IPS-18a (cell line): Measurements from ENCODE around the gene LAMA4.

Experiments
- H3K27ac ChIP-seq: one replicate; pipeline ENCODE4 v1.5.1; 2013; ENCODE audit warnings: low read length
- H3K27me3 ChIP-seq: one replicate; pipeline ENCODE4 v1.6.1; 2013; ENCODE audit warnings: mild to moderate bottlenecking, low read length; ENCODE audit not compliant: control insufficient read depth, insufficient read depth
- H3K36me3 ChIP-seq: one replicate; pipeline ENCODE4 v1.6.1; 2013; ENCODE audit warnings: low read depth, low read length; ENCODE audit not compliant: control insufficient read depth
- H3K4me1 ChIP-seq: one replicate; pipeline ENCODE4 v1.6.1; 2013; ENCODE audit warnings: low read depth, low read length; ENCODE audit not compliant: control insufficient read depth
- H3K4me3 ChIP-seq: one replicate; pipeline ENCODE4 v1.5.1; 2013; ENCODE audit warnings: low read length
- H3K9ac ChIP-seq: one replicate; pipeline ENCODE4 v1.6.1; 2013; ENCODE audit warnings: mild to moderate bottlenecking, low read length, moderate library complexity
- H3K9me3 ChIP-seq: one replicate; pipeline ENCODE4 v1.6.1; 2013; ENCODE audit warnings: low read depth, low read length; ENCODE audit not compliant: control insufficient read depth

Gene LAMA4

DNA sequence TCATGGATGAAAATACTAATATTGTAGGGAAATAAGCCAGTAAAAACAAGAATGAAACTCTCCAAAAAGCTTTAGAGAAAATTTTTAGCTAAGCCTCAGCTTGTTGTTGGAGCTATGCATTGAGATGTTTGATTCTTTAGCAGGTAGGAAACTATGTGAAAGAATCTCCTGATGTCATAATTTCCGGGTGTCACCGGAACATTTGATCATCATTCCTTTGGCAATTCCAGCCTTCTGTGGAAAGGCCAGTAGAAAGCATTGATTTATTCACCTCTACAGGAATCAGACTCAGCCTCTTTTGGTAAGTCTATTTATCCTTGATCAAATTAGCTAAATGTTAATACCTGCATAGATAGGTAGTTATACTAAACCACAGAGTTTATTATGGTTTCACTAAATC, 157.5 kb downstream of the LAMA4 start:
- no peaks in the 10 kb centered on the region for H3K36me3 ChIP-seq
- no peaks in the 10 kb centered on the region for H3K27me3 ChIP-seq
- H3K27ac ChIP-seq: no peak overlapping the region
- H3K9me3 ChIP-seq: no peaks in the 10 kb centered on the region
- no peak overlapping the region for H3K9ac ChIP-seq
- H3K4me1 ChIP-seq: peaks cover 20% of the 10 kb centered on the region
- no peak overlapping the region for H3K4me3 ChIP-seq

DNA sequence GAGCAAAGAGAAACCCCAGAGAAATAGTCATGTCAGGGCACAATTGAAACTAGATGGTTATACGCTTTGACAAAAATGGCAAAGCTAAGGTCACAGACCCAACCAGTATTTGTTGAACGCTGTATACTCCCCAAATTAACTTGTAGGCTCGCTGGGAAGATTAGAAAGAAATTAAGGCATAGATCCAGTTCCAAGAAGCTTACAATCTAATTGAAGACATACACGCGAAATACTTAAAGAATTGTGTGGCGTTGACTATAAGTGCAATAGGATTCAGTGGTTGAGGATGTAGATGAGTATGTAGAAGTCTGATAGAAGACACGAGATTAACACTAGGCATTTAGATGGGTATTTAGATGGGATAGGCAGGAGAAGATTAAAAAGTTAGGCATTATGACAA, 166.5 kb downstream of the LAMA4 start:
- Histone ChIP-seq H3K4me3 (peak overlapping the region; percentile 99), H3K27me3 (peaks cover 9% of the 10 kb centered on the region), H3K4me1 (peaks cover 7% of the 10 kb centered on the region), H3K9me3 (no peaks in the 10 kb centered on the region), H3K36me3 (peaks cover 3% of the 10 kb centered on the region), H3K27ac (peak overlapping the region; percentile 3), H3K9ac (peak overlapping the region; percentile 88)

DNA sequence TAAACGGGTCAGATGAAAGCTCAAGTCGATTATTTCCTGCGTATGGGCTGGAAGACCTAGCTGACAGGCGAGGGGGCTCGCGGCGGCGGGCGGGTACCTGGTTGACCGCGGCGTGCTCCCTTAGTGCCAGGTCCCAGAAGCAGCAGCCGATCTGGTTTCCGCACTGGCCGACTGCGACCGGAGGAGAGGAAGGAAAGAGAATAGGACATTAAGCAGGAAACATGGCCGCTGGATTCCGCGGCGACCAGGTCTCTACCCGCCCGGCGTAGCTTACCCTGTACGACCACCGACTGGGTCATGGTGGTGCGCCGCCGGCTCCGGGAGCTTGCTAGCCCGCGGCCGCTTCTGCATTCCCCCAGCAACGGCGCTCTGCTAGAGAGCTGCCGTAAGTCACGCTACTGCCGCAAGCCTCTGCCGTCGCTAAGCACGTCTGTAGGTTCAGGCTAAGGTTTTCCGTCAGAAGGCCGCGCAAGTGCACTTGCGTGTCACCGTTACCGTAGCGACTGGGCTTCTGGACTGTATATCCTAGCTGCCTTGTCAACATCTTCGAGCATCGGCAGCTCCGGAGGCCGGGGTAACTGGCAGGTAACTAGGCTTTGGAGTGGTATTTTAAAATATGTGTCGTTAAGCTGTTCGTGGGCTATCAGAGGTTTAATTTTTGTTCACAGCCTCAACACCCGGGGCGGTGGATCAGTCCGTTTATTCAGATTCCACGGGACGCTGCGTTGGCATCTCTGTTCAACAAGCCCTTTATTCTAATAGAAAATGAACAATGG, 167.0 kb downstream of the LAMA4 start, which contains the start of the genes FAM229B and TUBE1:
Gene FAM229B, plus strand, starts transcription at position 456 of the 776 bp plus-strand sequence. CDS start 11,693 bp downstream, outside the sequence.
Gene TUBE1, minus strand, starts transcription at position 347 of the 776 bp plus-strand sequence. Its CDS starts 48 bp downstream, at position 299.
- peaks cover 7% of the 10 kb centered on the region for H3K4me1 ChIP-seq
- no peaks in the 10 kb centered on the region for H3K9me3 ChIP-seq
- peaks cover 9% of the 10 kb centered on the region for H3K27me3 ChIP-seq
- H3K4me3 ChIP-seq: peak within 1 kb of the TSS; percentile 99
- peaks cover 3% of the 10 kb centered on the region for H3K36me3 ChIP-seq
- peak within 1 kb of the TSS; percentile 65 for H3K27ac ChIP-seq
- H3K9ac ChIP-seq: peak within 1 kb of the TSS; percentile 88

DNA sequence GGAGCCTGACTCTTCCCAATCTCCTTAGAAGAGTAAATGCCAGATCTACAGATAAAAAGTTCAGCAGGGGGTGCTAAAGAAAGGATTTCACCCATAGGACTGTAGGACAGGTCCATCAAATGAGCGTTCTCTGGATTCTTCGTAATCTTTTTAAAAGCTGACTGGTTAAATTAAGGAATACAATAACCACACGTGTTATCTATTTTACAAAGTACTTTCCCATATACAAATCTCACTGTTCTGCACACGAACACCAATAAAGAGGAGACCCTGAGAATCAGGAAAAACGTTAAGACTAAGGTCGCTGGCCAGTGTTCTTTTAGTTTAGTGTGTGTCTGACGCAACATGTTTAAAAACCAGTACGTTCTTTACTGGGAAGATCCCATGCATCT, 167.6 kb downstream of the LAMA4 start:
- Histone ChIP-seq H3K4me1 (peaks cover 7% of the 10 kb centered on the region), H3K4me3 (peak overlapping the region; percentile 99), H3K9ac (peak overlapping the region; percentile 88), H3K9me3 (no peaks in the 10 kb centered on the region), H3K27ac (peak overlapping the region; percentile 65), H3K36me3 (peaks cover 3% of the 10 kb centered on the region), H3K27me3 (peaks cover 9% of the 10 kb centered on the region)

DNA sequence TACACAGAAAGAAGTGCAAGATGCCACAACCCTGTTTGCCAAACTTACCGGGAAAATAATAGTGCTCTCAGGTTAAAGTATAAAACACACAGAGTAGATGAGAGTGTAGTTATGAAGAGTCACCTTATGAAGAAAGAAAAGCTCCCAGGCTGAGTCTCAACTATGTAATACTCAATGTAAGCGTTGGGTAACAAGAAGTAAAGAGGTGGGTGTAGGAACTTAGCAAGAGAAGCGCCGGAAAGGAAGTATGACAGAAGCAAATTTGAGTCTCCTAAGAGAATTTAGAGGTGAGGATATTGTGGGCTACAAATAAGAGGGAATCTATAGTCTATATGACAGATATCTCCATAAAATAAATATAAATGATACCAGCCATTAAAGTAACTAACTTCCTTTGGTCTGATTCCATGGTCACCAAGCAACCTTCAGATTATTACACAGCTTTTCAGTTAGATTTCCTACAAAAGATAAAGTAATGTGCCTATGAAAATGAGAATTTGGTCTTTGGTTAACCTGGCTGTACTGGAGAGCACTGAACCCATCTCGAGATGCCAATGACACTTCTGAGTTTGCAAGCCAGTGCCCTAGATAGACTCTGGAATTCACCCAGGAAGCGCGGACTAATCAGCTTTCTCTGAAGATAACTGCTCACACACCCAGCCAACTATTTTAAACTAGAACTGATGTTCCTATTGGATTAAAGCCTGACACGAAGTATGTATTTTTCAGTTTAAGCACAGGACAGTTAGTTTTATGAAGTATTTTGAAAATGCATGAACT, 168.9 kb downstream of the LAMA4 start:
- H3K27ac ChIP-seq: no peak overlapping the region
- no peak overlapping the region for H3K9ac ChIP-seq
- no peaks in the 10 kb centered on the region for H3K9me3 ChIP-seq
- H3K36me3 ChIP-seq: peaks cover 5% of the 10 kb centered on the region
- H3K4me3 ChIP-seq: no peak overlapping the region
- peaks cover 9% of the 10 kb centered on the region for H3K27me3 ChIP-seq
- peaks cover 7% of the 10 kb centered on the region for H3K4me1 ChIP-seq

DNA sequence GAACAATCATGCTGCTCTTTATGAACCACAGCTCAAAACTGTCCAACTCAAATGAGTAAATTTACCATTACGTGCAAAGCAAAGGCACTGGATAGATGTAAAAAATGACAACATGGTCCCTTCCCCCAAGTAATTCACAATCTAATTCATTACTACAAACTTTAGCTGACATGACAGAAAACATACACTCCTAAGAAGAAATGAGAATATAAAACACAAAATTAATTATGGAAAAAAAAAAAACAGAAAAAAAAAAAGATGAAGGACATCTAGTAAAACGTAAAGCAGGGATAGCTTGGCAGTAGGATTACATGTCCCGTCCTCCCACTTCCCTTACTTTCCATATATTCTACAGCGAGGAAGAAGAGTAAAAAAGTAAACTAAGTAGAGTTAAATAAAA, 172.8 kb downstream of the LAMA4 start:
- no peaks in the 10 kb centered on the region for H3K27me3 ChIP-seq
- H3K27ac ChIP-seq: no peak overlapping the region
- no peaks in the 10 kb centered on the region for H3K9me3 ChIP-seq
- H3K9ac ChIP-seq: no peak overlapping the region
- H3K4me1 ChIP-seq: peaks cover 3% of the 10 kb centered on the region
- no peak overlapping the region for H3K4me3 ChIP-seq
- peaks cover 13% of the 10 kb centered on the region for H3K36me3 ChIP-seq

DNA sequence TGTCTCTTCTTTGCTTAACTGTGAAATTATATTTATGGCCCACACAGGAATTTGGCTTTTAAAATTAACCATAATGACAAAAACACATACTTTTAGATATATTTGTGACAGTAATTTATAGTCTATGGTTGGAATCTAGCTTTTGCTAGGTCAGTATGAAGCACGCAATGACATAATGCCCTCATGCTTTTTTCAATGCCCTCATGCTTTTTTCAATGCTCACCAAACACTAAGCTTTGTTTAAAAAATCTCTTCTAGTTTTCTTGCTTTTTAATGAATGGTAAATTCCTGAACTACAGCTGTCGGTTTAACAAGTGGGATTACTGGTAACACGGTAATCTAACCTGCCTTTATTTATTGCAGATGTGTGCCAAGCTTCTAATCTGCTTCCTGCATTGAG, 187.8 kb downstream of the LAMA4 start:
- H3K9ac ChIP-seq: no peak overlapping the region
- no peak overlapping the region for H3K4me3 ChIP-seq
- H3K9me3 ChIP-seq: no peaks in the 10 kb centered on the region
- H3K36me3 ChIP-seq: peaks cover 5% of the 10 kb centered on the region
- H3K27ac ChIP-seq: no peak overlapping the region
- H3K27me3 ChIP-seq: no peaks in the 10 kb centered on the region
- H3K4me1 ChIP-seq: no peaks in the 10 kb centered on the region

DNA sequence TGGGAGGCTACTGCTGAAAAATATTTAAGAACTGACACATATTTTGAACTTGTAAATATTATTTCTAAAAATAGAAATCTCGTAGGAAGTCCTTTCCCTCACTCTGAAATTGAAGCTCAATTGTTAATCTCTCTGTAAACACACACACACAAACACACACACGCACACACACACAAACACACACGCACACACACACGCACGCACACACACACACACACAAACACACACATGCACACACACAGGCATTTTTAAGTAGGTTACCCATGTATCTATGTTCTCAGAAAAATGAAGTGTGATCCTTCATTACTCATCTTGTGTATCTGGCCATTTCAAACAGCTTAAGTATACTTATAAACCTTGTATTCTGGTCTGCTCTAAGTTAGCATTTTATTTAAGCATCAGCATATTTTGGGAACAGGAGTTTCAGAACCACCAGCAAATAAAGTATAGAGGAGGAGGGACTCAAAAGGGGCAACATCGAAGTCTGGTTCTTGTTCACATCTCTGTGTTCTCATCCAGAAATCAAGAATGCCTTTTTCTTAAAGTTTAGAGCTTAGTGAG, 188.9 kb downstream of the LAMA4 start:
- Histone ChIP-seq H3K9ac (no peak overlapping the region), H3K4me3 (no peak overlapping the region), H3K27ac (no peak overlapping the region), H3K27me3 (no peaks in the 10 kb centered on the region), H3K4me1 (no peaks in the 10 kb centered on the region), H3K9me3 (no peaks in the 10 kb centered on the region), H3K36me3 (no peaks in the 10 kb centered on the region)

DNA sequence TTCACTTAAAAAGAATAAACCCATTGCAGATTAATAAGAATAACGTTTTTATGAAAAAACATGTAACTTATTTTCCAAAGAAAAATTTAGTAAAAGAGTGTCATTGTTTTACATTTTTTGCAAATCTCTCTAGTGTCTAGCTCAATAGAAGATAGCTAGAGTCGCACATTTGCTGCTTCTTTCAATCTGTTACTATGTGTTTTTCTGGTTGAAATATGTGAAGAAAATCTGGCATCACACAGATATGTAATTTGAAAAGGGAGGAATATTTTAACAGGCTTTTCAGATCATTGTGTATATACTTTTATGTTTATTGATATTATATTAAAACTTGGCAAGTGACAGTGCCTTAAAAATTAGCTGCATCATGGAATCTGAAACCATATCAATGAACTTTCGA, 191.4 kb downstream of the LAMA4 start:
- Histone ChIP-seq H3K4me3 (no peak overlapping the region), H3K4me1 (no peaks in the 10 kb centered on the region), H3K9me3 (no peaks in the 10 kb centered on the region), H3K27ac (no peak overlapping the region), H3K27me3 (no peaks in the 10 kb centered on the region), H3K9ac (no peak overlapping the region), H3K36me3 (no peaks in the 10 kb centered on the region)

DNA sequence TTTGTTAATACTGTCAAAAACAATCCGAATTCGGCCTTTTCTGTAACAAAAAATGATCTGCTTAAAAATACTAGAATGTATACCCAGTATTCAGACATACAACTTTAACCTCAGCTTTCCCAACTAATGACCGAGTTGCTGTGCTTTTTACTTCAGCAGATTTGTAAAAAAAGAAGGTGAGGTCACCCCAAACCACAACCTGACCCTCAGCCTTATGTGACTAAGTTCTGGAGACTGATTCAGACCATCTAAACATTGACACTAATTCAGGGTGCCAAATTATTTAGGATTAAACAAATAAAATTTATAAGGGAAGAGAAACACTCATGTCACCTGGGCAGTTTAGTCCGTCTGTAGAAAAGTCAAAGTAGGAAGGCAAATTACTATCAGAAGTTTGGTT, 192.8 kb downstream of the LAMA4 start:
- Histone ChIP-seq H3K27ac (no peak overlapping the region), H3K4me1 (no peaks in the 10 kb centered on the region), H3K4me3 (no peak overlapping the region), H3K9ac (no peak overlapping the region), H3K27me3 (no peaks in the 10 kb centered on the region), H3K9me3 (no peaks in the 10 kb centered on the region), H3K36me3 (no peaks in the 10 kb centered on the region)
